Heart left ventricle (tissue), 16 donors: ENCODE results near the gene NOS1AP. TPM values are rescaled to one million over a fixed set of nuclear protein-coding genes. Genes with fewer than 3 reads are reported as not detected.

Experiments used
- ATAC-seq, 4 donors: fragments of 200-7000 bp; cut with Tn5 transposase; one replicate each; pipeline ENCODE4 v1.9.1; 2020 to 2022; ENCODE audit warnings: moderate library complexity in 4 of 4, mild to moderate bottlenecking in 3 of 4, moderate number of reproducible peaks in 1 of 4
- DNase-seq, 5 donors: peaks; one replicate each; pipeline ENCODE4 v3.0.0-alpha.2; 2020
- H3K27ac ChIP-seq, 12 donors: fragments of 200-600 bp; sonication (generic) in 4 of 12; one replicate each; pipeline versions ENCODE4 v1.5.0 to v1.8.0; 2016 to 2022; ENCODE audit warnings: mild to moderate bottlenecking in 2 of 12
- H3K27me3 ChIP-seq, 9 donors: fragments of 200-600 bp; sonication (generic) in 2 of 9; one replicate each; pipeline versions ENCODE4 v1.5.1 to v1.8.0; 2016 to 2022; ENCODE audit warnings: mild to moderate bottlenecking in 3 of 9
- H3K36me3 ChIP-seq, 9 donors: fragments of 200-600 bp; sonication (generic) in 2 of 9; one replicate each; pipeline versions ENCODE4 v1.5.0 to v1.8.0; 2018 to 2022; ENCODE audit warnings: mild to moderate bottlenecking in 2 of 9
- H3K4me1 ChIP-seq, 12 donors: fragments of 200-600 bp; sonication (generic) in 4 of 12; one replicate each; pipeline versions ENCODE4 v1.5.0 to v1.8.0; 2016 to 2022; ENCODE audit warnings: mild to moderate bottlenecking in 3 of 12
- H3K4me3 ChIP-seq, 12 donors: fragments of 200-600 bp; sonication (generic) in 4 of 12; one replicate each; pipeline versions ENCODE4 v1.5.0 to v1.8.0; 2017 to 2022; ENCODE audit warnings: mild to moderate bottlenecking in 9 of 12, moderate library complexity in 4 of 12
- H3K9me3 ChIP-seq, 12 donors: fragments of 200-600 bp; sonication (generic) in 4 of 12; one replicate each; pipeline versions ENCODE4 v1.5.0 to v1.8.0; 2016 to 2022; ENCODE audit warnings: mild to moderate bottlenecking in 1 of 12
- POLR2A ChIP-seq, 2 donors: fragments of 450-650 bp; IDR thresholded peaks; one replicate each; pipeline ENCODE4 v1.6.1; 2017; ENCODE audit warnings: antibody characterized with exemption in 2 of 2, mild to moderate bottlenecking in 2 of 2, moderate library complexity in 2 of 2
- WGBS, 4 donors: extraction: QIAGEN DNeasy Blood & Tissue Kit in 2 of 4; methylation state at CpG; one replicate each; pipeline versions ENCODE4 v1.1.5 to v1.1.7; 2013 to 2018; 5-methylcytosine and 5-hydroxymethylcytosine counted together
- intact Hi-C, 10 donors: fragments of 100-400 bp; cut with DNase I; formaldehyde crosslinking; loops; one replicate each; pipeline versions ENCODE4 v1.11.1 to v1.14.2; 2022
- polyA plus RNA-seq, 2 donors: library from polyadenylated mRNA; stranded (reverse); fragments of 200-250 nt; gene quantifications; one replicate each; pipeline ENCODE4 v1.2.3, GENCODE V29; 2013
- total RNA-seq, 9 donors: library from RNA; depleted of rRNA in 2 of 9; stranded (reverse); fragments of >200 nt in 2 of 9; fragmentation: NEBNext Ultra II Directional in 3 of 9; extraction: Animal tissue kit (Norgen Biotek cat#: 25700) in 3 of 9; gene quantifications; one replicate each; pipeline versions ENCODE4 v1.1.0 to v1.2.4, GENCODE V29; 2016 to 2023
- TF ChIP-seq, protein P1 (sequence below), 12 donors: fragments of 200-600 bp; sonication (generic) in 4 of 12; IDR thresholded peaks; one replicate each; pipeline versions ENCODE4 v1.5.0 to v1.8.0; 2018 to 2022; ENCODE audit warnings: antibody characterized with exemption in 12 of 12, mild to moderate bottlenecking in 5 of 12
- donor health status: ischemic (EF 13 %, LVEDD 7.1; RV severe dilation, severe dysfunction).
- donor health status: healthy with polysubstance abuse.
- donor health status: DM: no; HTN: yes; CAD: no.
- donor health status: DM: no; HTN: no; CAD: no.
- donor health status: ischemic (EF 25% LVEDD 6.9; RV normal size, moderate dysfunction).
- donor health status: ischemic (EF 25% LVEDD 5.7; RV mildly dilated, moderate dysfunction).
- donor health status: healthy.
- donor health status: DM: yes; HTN: yes; CAD: no.
- donor health status: ischemic (EF 35%, LVEDD 5.7; RV mildly dilated, moderate dysfunction).
- donor health status: nonischemic (EF 11% LVEDD 7.7; RV severe dilation, severe dysfunction).
- donor health status: DM: yes; HTN: yes; CAD: no.
- donor health status: PGD.
- donor health status: ischemic (EF 29% LVEDD 5.4; RV normal size, mild dysfunction).
- donor health status: nonischemic (EF 23%, LVEDD 6.1; RV moderate dilation, normal function).

The NOS1AP gene
- total and polyA plus RNA-seq, 11 donors, result 1.1 to 6.4 (median 4.3) TPM

DNA sequence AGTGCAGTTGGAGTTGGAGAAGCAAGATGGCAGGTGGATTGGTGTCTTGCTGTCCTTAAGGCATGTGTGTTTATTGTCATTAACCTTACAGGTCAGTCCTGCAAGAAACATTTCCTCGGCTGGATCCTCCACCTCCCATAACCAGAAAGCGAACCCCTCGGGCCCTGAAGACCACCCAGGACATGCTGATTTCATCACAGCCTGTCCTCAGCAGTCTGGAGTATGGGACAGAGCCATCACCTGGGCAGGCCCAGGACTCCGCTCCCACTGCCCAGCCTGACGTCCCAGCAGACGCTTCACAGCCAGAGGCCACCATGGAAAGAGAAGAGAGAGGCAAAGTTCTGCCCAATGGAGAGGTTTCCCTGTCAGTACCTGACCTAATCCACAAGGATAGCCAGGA is 313.6 kb downstream of the NOS1AP start:
- H3K4me3 ChIP-seq, result no peak overlapping the region
- H3K36me3 ChIP-seq, result peaks cover 0 to 6% (median 0%) of the 10 kb centered on the region in 9 donors
- intact Hi-C loops, result loop anchor here in 3 of 10 donors (10.0 kb wide), 3 partner anchors 98 to 148 kb away; no protein-coding TSS in a partner anchor
- H3K27ac ChIP-seq, result no peak overlapping the region
- DNase-seq (no peak), ATAC-seq (no peak)
- H3K4me1 ChIP-seq, result peaks cover 0 to 2% (median 0%) of the 10 kb centered on the region in 12 donors
- TF ChIP-seq, protein P1, sequence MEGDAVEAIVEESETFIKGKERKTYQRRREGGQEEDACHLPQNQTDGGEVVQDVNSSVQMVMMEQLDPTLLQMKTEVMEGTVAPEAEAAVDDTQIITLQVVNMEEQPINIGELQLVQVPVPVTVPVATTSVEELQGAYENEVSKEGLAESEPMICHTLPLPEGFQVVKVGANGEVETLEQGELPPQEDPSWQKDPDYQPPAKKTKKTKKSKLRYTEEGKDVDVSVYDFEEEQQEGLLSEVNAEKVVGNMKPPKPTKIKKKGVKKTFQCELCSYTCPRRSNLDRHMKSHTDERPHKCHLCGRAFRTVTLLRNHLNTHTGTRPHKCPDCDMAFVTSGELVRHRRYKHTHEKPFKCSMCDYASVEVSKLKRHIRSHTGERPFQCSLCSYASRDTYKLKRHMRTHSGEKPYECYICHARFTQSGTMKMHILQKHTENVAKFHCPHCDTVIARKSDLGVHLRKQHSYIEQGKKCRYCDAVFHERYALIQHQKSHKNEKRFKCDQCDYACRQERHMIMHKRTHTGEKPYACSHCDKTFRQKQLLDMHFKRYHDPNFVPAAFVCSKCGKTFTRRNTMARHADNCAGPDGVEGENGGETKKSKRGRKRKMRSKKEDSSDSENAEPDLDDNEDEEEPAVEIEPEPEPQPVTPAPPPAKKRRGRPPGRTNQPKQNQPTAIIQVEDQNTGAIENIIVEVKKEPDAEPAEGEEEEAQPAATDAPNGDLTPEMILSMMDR (IDR thresholded peaks at IDR 0.05), result no peak
- no peak for TF ChIP-seq POLR2A (IDR thresholded peaks at IDR 0.05)
- H3K9me3 ChIP-seq, result no peaks in the 10 kb centered on the region
- no peaks in the 10 kb centered on the region for H3K27me3 ChIP-seq
- 89 to 95% (median 95%) methylated on average over 6 of the region's 6 CpGs for WGBS, 4 donors

DNA sequence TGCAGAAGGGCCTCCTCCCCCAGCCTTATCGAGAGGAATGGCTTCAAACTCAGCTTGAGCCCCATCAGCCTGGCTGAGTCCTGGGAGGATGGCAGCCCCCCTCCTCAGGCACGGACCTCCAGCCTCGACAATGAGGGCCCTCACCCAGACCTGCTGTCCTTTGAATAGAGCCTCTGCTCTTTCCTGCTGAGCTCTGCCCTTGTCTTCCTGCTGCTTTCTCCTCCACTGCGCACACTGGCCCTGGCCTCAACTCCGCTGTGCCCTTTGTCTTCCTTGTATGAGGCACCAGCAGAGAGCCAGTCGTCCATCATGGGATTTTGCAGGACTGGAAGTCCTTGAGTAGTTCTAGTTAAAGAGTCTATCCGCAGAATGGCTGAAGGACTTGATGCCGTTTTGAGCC is 314.0 kb downstream of the NOS1AP start:
- Histone ChIP-seq H3K4me3 (no peak overlapping the region), H3K27me3 (peaks cover 0 to 4% (median 0%) of the 10 kb centered on the region in 9 donors), H3K4me1 (peaks cover 0 to 4% (median 0%) of the 10 kb centered on the region in 12 donors), H3K36me3 (peaks cover 0 to 6% (median 0%) of the 10 kb centered on the region in 9 donors), H3K9me3 (no peaks in the 10 kb centered on the region), H3K27ac (no peak overlapping the region)
- TF ChIP-seq POLR2A (IDR thresholded peaks at IDR 0.05), result no peak
- TF ChIP-seq, protein P1 (IDR thresholded peaks at IDR 0.05), result no peak
- ATAC-seq (no peak), DNase-seq (no peak)
- 87 to 93% (median 92%) methylated on average over 8 of the region's 8 CpGs for WGBS, 4 donors
- intact Hi-C loops, result loop anchor here in 3 of 10 donors (10.0 kb wide), 3 partner anchors 99 to 149 kb away; no protein-coding TSS in a partner anchor

DNA sequence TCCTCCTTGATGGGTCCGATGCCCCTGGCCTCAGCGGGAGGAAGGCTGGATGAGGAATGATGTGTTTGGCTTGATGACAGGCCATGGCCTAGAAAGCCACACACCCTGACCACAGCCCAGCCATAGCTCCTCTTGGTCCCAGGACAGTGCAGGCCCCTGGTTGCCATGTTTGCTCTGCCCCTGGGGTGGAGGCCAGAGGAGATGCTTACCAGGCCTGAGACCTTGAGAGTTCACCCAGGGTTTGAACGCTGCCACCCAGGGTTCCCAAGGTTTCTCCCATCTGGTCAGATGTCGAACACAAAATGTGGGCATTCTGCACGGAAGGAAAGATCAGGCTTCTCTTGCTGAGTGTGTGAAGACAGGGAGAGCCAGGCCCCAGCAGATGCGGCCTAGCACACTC is 314.6 kb downstream of the NOS1AP start:
- ATAC-seq (no peak), DNase-seq (no peak)
- no peak for TF ChIP-seq POLR2A (IDR thresholded peaks at IDR 0.05)
- TF ChIP-seq, protein P1 (IDR thresholded peaks at IDR 0.05), result no peak
- no peaks in the 10 kb centered on the region for H3K9me3 ChIP-seq
- H3K36me3 ChIP-seq, result peaks cover 0 to 6% (median 0%) of the 10 kb centered on the region in 9 donors
- H3K4me1 ChIP-seq, result peaks cover 0 to 4% (median 0%) of the 10 kb centered on the region in 12 donors
- no peak overlapping the region for H3K27ac ChIP-seq
- no peak overlapping the region for H3K4me3 ChIP-seq
- intact Hi-C loops, result loop anchor here in 3 of 10 donors (10.0 kb wide), 3 partner anchors 99 to 149 kb away; no protein-coding TSS in a partner anchor
- peaks cover 0 to 7% (median 0%) of the 10 kb centered on the region in 9 donors for H3K27me3 ChIP-seq
- 87 to 96% (median 95%) methylated on average over 6 of the region's 6 CpGs for WGBS, 4 donors

DNA sequence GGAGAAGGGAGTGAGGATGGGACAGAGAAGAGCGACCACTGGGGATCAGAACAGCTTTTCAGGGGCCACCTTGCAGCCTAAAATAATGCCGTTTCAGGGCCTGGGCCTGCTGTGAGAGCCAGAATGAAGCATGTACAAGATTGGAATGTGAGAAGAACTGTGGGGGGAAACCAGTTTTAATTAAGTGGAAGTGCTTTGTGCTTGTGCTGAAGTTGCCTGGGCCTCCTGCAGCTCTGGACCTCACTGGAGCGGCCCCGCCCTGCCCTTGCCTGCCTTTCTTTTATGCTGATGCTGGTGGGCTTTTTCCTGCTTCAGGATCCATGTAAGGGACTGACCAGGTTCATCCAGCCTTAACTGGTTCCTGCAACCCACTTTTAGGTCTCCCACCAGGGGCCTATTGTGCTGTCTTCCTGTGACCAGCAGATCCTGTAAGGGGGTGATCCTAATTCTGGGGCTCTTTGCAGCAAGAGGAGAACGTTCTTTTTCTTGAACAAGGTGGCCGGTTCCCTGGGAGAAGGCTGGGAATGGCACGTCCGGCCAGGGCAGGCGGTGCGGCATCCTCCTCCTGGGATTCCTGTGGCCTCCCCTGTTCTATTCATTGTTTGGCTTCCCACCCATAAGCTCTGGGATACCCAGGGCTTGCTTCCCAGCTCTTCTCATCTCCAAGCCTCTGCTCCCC is 315.2 kb downstream of the NOS1AP start:
- 91 to 97% (median 96%) methylated on average over 10 of the region's 10 CpGs for WGBS, 4 donors
- intact Hi-C loops, result loop anchor here in 6 of 10 donors (5.0 to 10.0 kb wide), 5 partner anchors 97 to 327 kb away; no protein-coding TSS in a partner anchor
- ATAC-seq, result no peak
- Histone ChIP-seq H3K36me3 (peaks cover 0 to 6% (median 0%) of the 10 kb centered on the region in 9 donors), H3K4me1 (peaks cover 0 to 4% (median 0%) of the 10 kb centered on the region in 12 donors), H3K27me3 (peaks cover 0 to 7% (median 0%) of the 10 kb centered on the region in 9 donors), H3K4me3 (no peak overlapping the region), H3K9me3 (no peaks in the 10 kb centered on the region), H3K27ac (no peak overlapping the region)
- no peak for TF ChIP-seq POLR2A (IDR thresholded peaks at IDR 0.05)
- TF ChIP-seq, protein P1 (IDR thresholded peaks at IDR 0.05), result no peak
- no peak for DNase-seq
